ENCODE measurements around the gene GPATCH2L.

GPATCH2L gene

GRCh38 chr14:76253111-76253510 is 101.4 kb downstream of the GPATCH2L start:
- H3K36me3 ChIP-seq (replicated peaks) = no peaks in the 10 kb centered on the region
- DNase-seq = no peak
- TF ChIP-seq CTCF (IDR thresholded peaks at IDR 0.05; ENCODE audit: low read depth, low read length, missing control alignments) = no peak
- no peak overlapping the region for H3K4me3 ChIP-seq (ENCODE audit: low read depth, low read length)
- no peaks in the 10 kb centered on the region for H3K27me3 ChIP-seq (replicated peaks)
- in situ Hi-C loops (cut with HindIII; ENCODE audit: low pct_ligation_motif_present, low sequenced_read_pairs) = no loop called here
- no peak overlapping the region for H3K27ac ChIP-seq

DNA sequence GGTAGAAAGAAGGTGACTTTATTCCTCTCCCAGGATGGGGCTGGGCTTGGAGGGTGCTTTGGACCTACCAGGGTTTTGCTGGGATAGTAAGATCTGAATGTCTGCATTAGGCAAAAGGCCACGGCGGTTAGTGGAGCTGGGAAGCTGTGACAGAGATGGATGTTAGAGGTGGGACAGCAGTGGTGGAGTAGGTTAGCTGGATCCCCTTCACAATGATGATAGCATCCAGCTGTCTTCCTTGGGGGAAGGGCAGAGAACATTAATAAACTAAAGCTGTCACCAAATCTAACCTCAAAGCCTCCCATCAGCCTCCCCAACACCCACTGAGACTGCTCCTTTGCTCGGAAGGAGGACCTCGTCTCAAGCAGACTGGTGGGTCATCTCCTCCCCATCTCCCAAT is 104.8 kb downstream of the GPATCH2L start:
- Histone ChIP-seq H3K36me3 (replicated peaks) (no peaks in the 10 kb centered on the region), H3K27ac (no peak overlapping the region), H3K27me3 (replicated peaks) (no peaks in the 10 kb centered on the region), H3K4me3 (ENCODE audit: low read depth, low read length) (no peak overlapping the region)
- TF ChIP-seq CTCF (IDR thresholded peaks at IDR 0.05; ENCODE audit: low read depth, low read length, missing control alignments) = no peak
- DNase-seq = no peak
- in situ Hi-C loops (cut with HindIII; ENCODE audit: low pct_ligation_motif_present, low sequenced_read_pairs) = no loop called here

GRCh38 chr14:76257111-76257803 is 105.5 kb downstream of the GPATCH2L start:
- peak; percentile 55 for DNase-seq
- H3K27ac ChIP-seq = no peak overlapping the region
- in situ Hi-C loops (cut with HindIII; ENCODE audit: low pct_ligation_motif_present, low sequenced_read_pairs) = no loop called here

DNA sequence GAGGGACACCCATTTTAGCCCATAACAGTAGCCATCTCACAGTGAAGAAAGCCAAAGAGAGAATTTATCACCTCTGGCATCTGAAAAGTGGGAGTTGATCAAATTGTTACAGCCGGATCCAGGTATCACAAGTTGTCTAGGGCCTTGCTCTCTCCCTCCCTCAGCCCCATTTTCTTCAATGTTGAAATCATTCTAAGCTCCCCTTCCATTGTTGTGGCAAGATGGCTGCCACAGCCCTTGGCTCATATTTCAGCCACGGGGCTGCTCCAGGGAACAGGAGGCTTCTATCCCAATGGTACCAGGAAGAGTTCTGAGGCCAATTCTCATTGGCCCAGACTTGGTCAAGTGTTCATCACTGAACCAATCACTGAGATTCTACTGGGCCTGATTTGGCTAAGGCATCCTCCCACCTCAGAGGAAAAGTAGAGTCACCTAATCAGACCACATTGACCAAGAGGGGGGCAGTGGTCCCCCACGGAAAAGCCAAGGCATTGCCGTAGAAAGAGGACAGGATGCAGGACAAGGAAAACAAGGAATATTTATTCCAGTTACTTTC is 106.2 kb downstream of the GPATCH2L start:
- no peak for TF ChIP-seq CTCF (IDR thresholded peaks at IDR 0.05; ENCODE audit: low read depth, low read length, missing control alignments)
- in situ Hi-C loops (cut with HindIII; ENCODE audit: low pct_ligation_motif_present, low sequenced_read_pairs) = no loop called here
- DNase-seq = no peak

More at GRCh38 chr14:76257111-76257803, 105.5 kb downstream of the GPATCH2L start:
- no peaks in the 10 kb centered on the region for H3K27me3 ChIP-seq (replicated peaks)
- no peak overlapping the region for H3K4me3 ChIP-seq (ENCODE audit: low read depth, low read length)
- H3K36me3 ChIP-seq (replicated peaks) = no peaks in the 10 kb centered on the region
- no peak for TF ChIP-seq CTCF (IDR thresholded peaks at IDR 0.05; ENCODE audit: low read depth, low read length, missing control alignments)

GRCh38 chr14:76259029-76259735 is 107.5 kb downstream of the GPATCH2L start:
- TF ChIP-seq CTCF (IDR thresholded peaks at IDR 0.05; ENCODE audit: low read depth, low read length, missing control alignments) = no peak
- Histone ChIP-seq H3K36me3 (replicated peaks) (no peaks in the 10 kb centered on the region), H3K27ac (no peak overlapping the region), H3K27me3 (replicated peaks) (no peaks in the 10 kb centered on the region), H3K4me3 (ENCODE audit: low read depth, low read length) (no peak overlapping the region)
- in situ Hi-C loops (cut with HindIII; ENCODE audit: low pct_ligation_motif_present, low sequenced_read_pairs) = no loop called here
- DNase-seq = no peak

More for the DNA sequence above, 106.2 kb downstream of the GPATCH2L start:
- no peaks in the 10 kb centered on the region for H3K27me3 ChIP-seq (replicated peaks)
- no peak overlapping the region for H3K27ac ChIP-seq
- H3K36me3 ChIP-seq (replicated peaks) = no peaks in the 10 kb centered on the region
- no peak overlapping the region for H3K4me3 ChIP-seq (ENCODE audit: low read depth, low read length)

Measured in brain microvascular endothelial cell (primary cell).